K562 (cell line): ENCODE data around the gene MCC. TPM values are rescaled to one million over a fixed set of nuclear protein-coding genes. Genes with fewer than 3 reads are reported as not detected.
A peak's percentile ranks its signal among the peaks of the same experiment; 100 is the strongest.

Source experiments
- BRD9 ChIP-seq: fragments of 450-650 bp; IDR thresholded peaks from 2 replicates; pipeline ENCODE4 v1.6.1; 2018; ENCODE audit warnings: low read depth; ENCODE audit not compliant: partially characterized antibody
- CBFA2T2 ChIP-seq: fragments of 450-650 bp; conservative IDR thresholded peaks from 2 replicates; pipeline ENCODE4 v1.6.1; 2017; ENCODE audit warnings: mild to moderate bottlenecking
- CEBPB ChIP-seq: fragments of 450-650 bp; IDR thresholded peaks from 2 replicates; pipeline ENCODE4 v1.6.1; 2016; ENCODE audit warnings: missing genetic modification characterization, missing compliant biosample characterization
- CREB3L1 ChIP-seq: fragments of 450-650 bp; IDR thresholded peaks from 2 replicates; pipeline ENCODE4 v1.6.1; 2014; ENCODE audit warnings: low read depth, mild to moderate bottlenecking, moderate library complexity, borderline replicate concordance
- ETS1 ChIP-seq: conservative IDR thresholded peaks from 2 replicates; pipeline ENCODE4 v1.6.1; 2011; ENCODE audit warnings: low read depth, mild to moderate bottlenecking, low read length; ENCODE audit not compliant: control insufficient read depth
- FIP1L1 ChIP-seq: fragments of 200-400 bp; formaldehyde crosslinking; IDR thresholded peaks from 2 replicates; pipeline ENCODE4 v1.6.1; 2018; ENCODE audit warnings: mild to moderate bottlenecking, low read depth, low read length; ENCODE audit not compliant: poor library complexity, severe bottlenecking
- HMG20B ChIP-seq: fragments of 250-450 bp; sonication (Bioruptor Pico); IDR thresholded peaks from 2 replicates; pipeline ENCODE4 v1.5.0; 2021; ENCODE audit warnings: mild to moderate bottlenecking
- HNRNPH1 ChIP-seq: fragments of 200-400 bp; formaldehyde crosslinking; optimal IDR thresholded peaks from 2 replicates; pipeline ENCODE3; 2017; ENCODE audit warnings: low read depth, mild to moderate bottlenecking, low read length, moderate library complexity
- KHSRP ChIP-seq: fragments of 450-650 bp; IDR thresholded peaks from 2 replicates; pipeline ENCODE4 v1.6.1; 2017
- NEUROD1 ChIP-seq: fragments of 150-350 bp; IDR thresholded peaks from 2 replicates; pipeline ENCODE4 v1.6.1; 2014; ENCODE audit warnings: borderline replicate concordance, low read length, low read depth; ENCODE audit not compliant: partially characterized antibody
- PHF8 ChIP-seq: fragments of 200-600 bp; sonication (generic); IDR thresholded peaks from 2 replicates; pipeline ENCODE4 v1.6.1; 2012; ENCODE audit warnings: mixed run types, mild to moderate bottlenecking, inconsistent platforms, low read length, moderate library complexity, borderline replicate concordance
- PKNOX1 ChIP-seq: fragments of 450-650 bp; IDR thresholded peaks from 2 replicates; pipeline ENCODE4 v1.6.1; 2016
- POLR2AphosphoS2 ChIP-seq: IDR thresholded peaks from 2 replicates; pipeline ENCODE4 v1.6.1; 2012; ENCODE audit warnings: low read length, improper control_type of control experiment
- RB1 ChIP-seq: fragments of 450-650 bp; IDR thresholded peaks from 2 replicates; pipeline ENCODE4 v1.6.1; 2017; ENCODE audit warnings: low read depth, mild to moderate bottlenecking
- SRSF1 ChIP-seq: fragments of 200-400 bp; formaldehyde crosslinking; IDR thresholded peaks from 2 replicates; pipeline ENCODE4 v1.6.1; 2017; ENCODE audit warnings: mild to moderate bottlenecking, low read depth, low read length, moderate library complexity
- STAT6 ChIP-seq: sonication (generic); formaldehyde crosslinking; IDR thresholded peaks from 2 replicates; pipeline ENCODE4 v1.8.1; 2023; ENCODE audit warnings: mild to moderate bottlenecking, missing genetic modification reagents
- TSC22D4 ChIP-seq: fragments of 450-650 bp; IDR thresholded peaks from 2 replicates; pipeline ENCODE4 v1.6.1; 2016; ENCODE audit warnings: missing genetic modification characterization, missing biosample characterization, control low read depth
- U2AF2 ChIP-seq: fragments of 200-400 bp; formaldehyde crosslinking; optimal IDR thresholded peaks from 2 replicates; pipeline ENCODE3; 2017; ENCODE audit warnings: low read depth, mild to moderate bottlenecking, low read length
- UBTF ChIP-seq, 2 experiments: IDR thresholded peaks; 2 replicates each; pipeline ENCODE4 v1.6.1; 2012; ENCODE audit warnings: improper control_type of control experiment in 2 of 2, low read depth in 2 of 2, low read length in 2 of 2, borderline replicate concordance in 1 of 2
- polyA plus RNA-seq, 8 experiments: library from polyadenylated mRNA; depleted of rRNA in 4 of 8; stranded (reverse) in 5 of 8; unstranded in 3 of 8; fragments of >200 nt; fragmentation: Nextera tagmentation in 2 of 8; fragmentation: Illumina TruSeq in 1 of 8; extraction: Ambion mirVana in 2 of 8; extraction: Trizol in 1 of 8; gene quantifications; 2 replicates each; pipeline versions ENCODE4 v1.2.1 to v1.2.3, GENCODE V29; 2011 to 2014; ENCODE audit warnings: inconsistent platforms in 1 of 8, missing spikeins in 1 of 8
- total RNA-seq, 7 experiments: library from RNA; depleted of rRNA in 6 of 7; stranded (reverse); fragments of >200 nt in 6 of 7; fragmentation: Illumina TruSeq in 2 of 7; extraction: Trizol in 2 of 7; gene quantifications; 2 replicates each; pipeline versions ENCODE4 v1.2.1 to v1.2.3, GENCODE V29; 2011 to 2021; ENCODE audit warnings: low replicate concordance in 1 of 7

MCC gene
- total and polyA plus RNA-seq, 9 of the 15 experiments (the other 6 are each of a cell fraction or from before 2014, with no cell fraction given), result 0.04 to 0.24 (median 0.06) TPM; not detected in 1

GRCh38 chr5:112973904-112974303 is 514.3 kb downstream of the MCC start (continued):
- TF ChIP-seq STAT6 (CRISPR knock-in tag), result 0 out of 2 replicates have a peak, but pooled peaks have one; percentile 45
- TF ChIP-seq ETS1, result no peak
- TF ChIP-seq KHSRP, result no peak
- TF ChIP-seq PHF8, result no peak
- TF ChIP-seq CEBPB (tag), result no peak
- TF ChIP-seq TSC22D4 (tag), result no peak
- no peak for TF ChIP-seq BRD9
- no peak for TF ChIP-seq HNRNPH1
- TF ChIP-seq PKNOX1, result peak; percentile 41; the same call in 1 of the 2 replicates
- no peak for TF ChIP-seq UBTF (IDR thresholded peaks at IDR 0.05; ENCODE audit: borderline replicate concordance in 1 of 2, low read depth in 2 of 2, low read length in 2 of 2)
- TF ChIP-seq HMG20B (CRISPR knock-in tag), result no peak
- no peak; the same call in 1 of the 2 replicates for TF ChIP-seq CREB3L1
- no peak for TF ChIP-seq SRSF1
- TF ChIP-seq NEUROD1, result no peak
- no peak for TF ChIP-seq RB1
- TF ChIP-seq CBFA2T2, result peak; percentile 73
- TF ChIP-seq U2AF2, result no peak
- no peak for TF ChIP-seq FIP1L1
- no peak for TF ChIP-seq POLR2AphosphoS2
